Stimulated activated CD4-positive, alpha-beta T cell treated with anti-CD3 and anti-CD28 coated beads, Interleukin-4, amount 100 ng/mL, for 1 hour (primary cell): ENCODE data around the gene CDPF1.
"Not testable (repeated sequence)": the region's sequence is repeated elsewhere in the genome, so short reads cannot be mapped to it uniquely, and the experiment has no call there.

Experiments
- DNase-seq: peaks from one replicate; pipeline ENCODE4 v3.0.0-alpha.2; 2020

CDPF1 gene

DNA sequence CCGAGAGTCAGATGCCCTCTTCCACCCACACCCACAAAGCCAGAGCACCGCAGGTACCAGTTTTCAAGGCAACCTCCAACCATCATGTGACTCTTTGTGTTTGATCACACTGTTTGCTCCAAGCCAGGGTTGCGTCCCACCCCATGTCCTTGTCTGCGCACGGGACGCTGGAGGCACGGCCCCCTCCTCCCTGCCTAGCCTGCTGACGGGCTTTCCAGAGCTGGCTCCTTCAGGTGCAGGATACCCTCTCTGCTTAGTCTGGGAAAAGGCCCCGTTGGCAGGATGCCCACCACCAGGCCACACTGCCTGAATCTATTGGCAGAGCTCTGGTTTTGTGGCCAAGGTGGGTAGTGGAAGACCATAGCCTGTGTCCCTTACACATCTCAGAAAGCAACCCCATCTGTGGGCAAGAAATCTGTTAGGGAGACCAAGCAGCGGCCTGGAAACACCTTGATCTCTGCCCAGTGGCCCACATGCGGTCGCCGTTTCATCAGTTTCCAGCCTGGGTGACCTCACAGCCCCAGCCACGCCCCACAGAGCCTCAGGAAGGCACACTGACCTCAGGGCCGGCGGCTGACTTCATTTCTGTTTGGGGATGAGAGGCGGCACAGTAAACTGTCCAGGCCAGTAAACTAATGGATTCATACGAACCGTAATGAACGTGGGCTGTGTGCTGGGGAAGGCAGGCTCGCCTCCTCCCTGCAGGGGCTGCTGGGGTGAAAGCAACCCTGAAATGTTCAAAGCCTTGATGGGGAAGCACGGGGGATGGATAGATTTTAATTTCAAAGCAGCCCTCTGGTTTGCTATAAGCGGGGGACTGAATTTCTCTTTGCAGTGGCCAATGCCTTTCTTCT, 25.8 kb downstream of the CDPF1 start:
- no peak for DNase-seq

DNA sequence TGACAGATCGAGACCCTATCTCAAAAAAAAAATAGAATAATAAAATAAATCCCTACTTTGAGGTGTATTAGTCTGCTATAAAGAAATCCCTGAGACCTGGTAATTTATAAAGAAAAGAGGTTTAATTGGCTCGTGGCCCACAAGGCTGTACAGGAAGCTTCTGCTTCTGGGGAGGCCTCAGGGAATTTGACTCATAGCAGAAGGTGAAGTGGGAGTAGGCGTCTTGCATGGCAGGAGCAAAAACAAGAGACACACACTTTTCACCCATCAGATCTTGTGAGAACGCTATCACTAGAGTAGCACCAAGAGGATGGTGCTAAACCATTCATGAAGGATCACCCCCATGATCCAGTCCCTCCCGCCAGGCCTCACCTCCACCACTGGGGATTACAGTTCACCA, 29.2 kb downstream of the CDPF1 start:
- no peak for DNase-seq

DNA sequence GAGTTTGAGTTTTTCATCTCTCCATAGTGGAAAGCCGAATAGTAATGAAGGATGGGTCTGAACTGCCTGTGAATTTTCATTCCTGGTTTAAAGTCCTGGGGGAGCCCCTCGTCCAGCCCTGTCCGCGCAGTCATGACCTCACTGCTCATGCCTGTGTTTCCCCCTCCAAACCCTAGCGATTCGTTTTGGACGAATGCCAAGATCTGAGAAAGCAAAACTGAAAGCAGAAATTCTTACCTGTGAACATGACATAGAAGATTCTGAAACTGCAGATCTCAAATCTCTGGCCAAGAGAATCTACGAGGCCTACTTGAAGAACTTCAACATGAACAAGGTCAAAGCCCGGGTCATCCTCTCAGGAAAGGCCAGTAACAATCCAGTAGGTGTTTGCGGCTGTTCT, 30.5 kb downstream of the CDPF1 start:
- DNase-seq: no peak

DNA sequence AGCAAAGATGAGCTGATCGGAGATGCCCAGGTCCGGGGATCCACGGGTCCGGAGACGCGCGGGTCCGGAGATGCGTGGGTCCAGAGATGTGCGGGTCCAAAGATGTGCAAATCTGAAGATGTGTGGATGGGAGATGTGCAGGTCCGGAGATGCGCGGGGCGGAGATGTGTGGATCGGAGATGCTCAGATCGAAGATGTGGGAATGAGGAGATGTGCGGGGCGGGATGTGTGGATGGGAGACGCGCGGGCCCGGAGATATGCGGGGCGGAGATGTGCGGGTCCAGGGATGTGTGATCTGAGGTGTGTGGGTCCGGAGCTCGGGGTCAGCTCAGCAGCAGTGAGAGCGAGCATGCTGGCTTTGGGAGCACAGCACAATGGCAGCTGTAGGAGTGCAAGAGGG, 35.5 kb downstream of the CDPF1 start:
- DNase-seq: no peak

DNA sequence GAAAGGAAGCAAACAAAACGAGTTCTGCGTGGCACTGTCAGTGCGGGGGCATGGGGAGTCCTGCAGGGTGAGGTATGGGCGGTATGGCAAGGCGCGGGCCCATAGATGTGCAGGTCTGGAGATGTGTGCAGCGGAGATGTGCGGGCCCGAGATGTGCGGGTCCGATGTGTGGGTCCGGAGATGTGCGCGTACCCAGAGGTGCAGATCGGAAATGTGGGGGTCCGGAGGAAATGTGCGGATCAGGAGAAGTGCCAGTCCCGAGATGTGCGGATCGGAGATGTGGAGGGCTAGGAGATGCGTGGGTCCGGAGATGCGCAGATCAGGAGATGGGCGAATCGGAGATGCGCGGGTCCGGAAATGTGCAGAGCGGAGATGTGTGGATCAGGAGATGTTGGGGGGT, 35.9 kb downstream of the CDPF1 start:
- DNase-seq: no peak

DNA sequence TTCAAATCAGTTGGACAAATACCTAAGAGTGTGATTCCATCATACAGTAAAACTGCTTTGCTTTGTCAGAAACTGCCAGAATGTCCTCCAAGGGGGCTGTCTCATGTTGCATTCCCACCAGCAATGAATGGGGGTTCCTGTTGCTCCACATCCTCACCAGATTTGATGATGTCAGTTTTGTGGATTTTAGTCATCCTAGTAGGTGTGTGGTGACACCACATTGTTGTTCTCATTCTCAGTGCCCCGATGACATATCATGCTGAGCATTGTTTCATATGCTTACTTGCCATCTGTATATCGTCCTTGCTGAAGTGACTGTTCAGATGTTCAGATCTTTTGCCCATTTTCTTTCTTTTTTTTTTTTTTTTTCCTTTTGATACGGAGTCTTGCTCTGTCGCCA, 37.0 kb downstream of the CDPF1 start:
- DNase-seq: no peak

DNA sequence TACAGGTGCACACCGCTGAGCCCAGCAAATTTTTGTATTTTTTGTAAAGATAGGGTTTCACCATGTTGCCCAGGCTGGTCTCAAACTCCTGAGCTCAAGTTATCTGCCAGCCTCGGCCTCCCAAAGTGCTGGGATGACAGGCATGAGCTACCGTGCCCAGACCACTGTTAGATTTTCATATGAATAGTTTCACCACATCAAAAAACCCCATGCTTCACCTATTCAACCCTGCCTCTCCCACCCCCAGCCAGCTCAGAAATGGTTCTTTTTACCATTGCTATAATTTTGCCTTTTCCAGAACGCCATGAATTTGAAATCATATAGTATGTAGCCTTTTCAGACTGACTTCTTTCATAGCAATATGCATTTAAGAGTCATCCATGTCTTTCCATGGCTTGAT, 37.9 kb downstream of the CDPF1 start:
- no peak for DNase-seq

DNA sequence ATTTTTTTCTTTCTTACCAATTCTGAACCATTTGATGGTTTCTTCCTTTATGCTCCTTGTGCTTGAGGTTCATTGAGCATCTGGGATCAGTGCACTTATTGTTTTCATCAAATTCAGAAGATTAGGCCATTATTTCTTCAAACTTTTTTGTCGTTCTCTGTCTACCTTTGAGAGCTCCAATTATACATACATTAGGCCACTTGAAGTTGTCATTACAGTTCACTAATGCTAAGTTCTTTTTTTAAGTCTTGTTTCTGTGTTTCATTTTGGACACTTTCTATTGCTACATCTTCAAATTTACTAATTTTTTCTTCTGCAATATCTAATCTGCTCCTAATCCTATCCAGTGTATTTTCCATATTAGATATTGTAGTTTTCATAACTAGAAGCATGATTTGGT, 40.8 kb downstream of the CDPF1 start:
- no peak for DNase-seq

DNA sequence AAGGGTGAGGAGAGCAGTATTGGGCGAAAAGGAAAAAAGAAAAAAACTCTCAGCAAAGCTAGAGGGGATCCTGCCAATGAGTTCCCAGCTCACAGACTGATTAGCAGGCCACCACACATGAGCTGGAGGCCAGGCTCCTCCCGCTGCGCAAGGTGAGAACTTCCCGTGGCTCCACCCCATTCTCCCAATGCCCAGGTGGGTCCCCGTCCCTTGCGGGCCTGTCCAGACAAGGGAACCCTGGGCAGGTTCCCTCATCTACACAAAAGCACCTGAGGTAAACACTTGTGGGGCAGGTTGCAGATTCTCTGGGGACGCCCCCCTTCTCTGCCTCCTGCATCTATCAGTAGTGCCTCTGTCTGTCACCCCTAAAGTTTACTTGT, 46.5 kb downstream of the CDPF1 start:
- no peak for DNase-seq

DNA sequence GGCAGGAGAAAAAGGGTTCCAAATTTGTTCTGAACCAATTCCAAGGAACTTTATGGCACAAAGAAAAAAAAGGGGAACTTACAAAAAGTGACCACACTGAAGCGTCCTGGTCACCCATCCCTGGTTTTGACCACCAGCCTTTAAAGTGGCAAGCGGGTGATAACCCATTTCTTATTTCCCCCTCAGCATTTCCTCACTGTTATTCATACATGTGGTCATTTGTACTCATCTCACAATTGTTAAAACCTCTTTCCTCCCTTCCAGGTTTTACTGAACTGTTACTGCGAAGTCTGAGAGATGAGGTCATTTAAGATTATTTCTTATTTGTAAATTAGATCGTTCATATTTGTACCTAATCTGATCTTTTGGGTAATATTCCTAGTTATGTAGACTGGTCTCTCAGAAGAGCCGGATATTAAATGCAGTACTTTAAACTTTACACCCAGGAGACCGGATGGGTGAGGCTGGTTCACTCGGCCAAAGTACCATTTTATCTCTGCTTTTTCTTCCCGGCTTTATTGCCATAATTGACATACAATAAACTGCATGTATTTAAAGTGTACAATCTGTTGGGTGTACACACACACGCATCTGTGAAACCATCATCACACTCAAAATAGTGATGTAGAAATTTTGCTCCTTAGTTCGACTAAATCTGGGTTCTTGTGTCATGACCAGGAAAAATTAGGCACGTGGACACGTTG, 47.0 kb downstream of the CDPF1 start:
- DNase-seq: no peak

DNA sequence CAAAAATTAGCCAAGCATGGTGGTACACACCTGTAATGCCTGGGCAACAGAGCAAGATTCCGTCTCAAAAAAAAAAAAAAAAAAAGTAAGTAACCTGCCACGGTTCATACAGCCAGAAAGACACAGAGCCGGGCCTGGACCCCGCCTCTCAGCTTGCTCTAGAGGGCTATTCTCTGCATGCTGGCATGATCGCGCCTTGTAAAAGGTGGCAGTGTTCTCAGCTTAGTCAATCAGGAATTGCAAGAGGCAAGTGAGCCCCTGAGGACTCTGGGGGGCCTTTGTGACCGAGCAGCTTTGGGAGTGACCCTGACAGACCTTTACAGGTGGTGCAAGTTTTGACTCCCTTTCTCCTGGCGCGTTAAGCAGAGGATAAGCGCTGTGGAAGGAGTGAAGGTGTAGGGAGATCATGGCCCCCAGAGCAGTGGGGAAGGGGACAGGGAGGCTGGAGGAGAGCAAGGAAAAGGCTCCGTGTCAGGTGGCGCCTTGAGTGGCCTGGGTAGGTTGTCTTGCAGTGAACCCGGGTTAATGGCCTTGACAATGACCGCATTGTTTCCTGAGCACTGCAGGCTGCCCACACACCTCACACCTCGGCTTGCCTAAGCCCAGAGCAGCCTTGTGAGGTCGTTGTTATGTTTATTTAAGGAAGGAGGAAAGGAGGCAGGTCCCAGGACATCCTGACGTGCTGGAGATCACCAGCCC, 48.9 kb downstream of the CDPF1 start:
- no peak for DNase-seq

DNA sequence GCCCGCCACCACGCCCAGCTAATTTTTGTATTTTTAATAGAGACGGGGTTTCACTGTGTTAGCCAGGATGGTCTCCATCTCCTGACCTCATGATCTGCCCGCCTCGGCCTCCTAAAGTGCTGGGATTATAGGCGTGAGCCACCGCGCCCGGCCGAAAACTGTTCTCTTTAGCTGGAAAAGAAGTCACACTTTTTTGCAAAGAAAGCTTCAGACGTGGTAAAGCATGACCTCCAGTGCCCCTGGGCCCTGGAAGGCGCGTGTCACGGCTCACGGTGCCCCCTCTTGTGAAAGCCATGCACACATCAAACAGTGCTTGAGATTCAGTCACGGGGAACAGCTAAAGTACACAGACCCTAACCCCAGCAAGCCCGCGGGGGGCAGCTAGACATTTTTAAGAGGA, 51.3 kb downstream of the CDPF1 start:
- not testable (repeated sequence) for DNase-seq

DNA sequence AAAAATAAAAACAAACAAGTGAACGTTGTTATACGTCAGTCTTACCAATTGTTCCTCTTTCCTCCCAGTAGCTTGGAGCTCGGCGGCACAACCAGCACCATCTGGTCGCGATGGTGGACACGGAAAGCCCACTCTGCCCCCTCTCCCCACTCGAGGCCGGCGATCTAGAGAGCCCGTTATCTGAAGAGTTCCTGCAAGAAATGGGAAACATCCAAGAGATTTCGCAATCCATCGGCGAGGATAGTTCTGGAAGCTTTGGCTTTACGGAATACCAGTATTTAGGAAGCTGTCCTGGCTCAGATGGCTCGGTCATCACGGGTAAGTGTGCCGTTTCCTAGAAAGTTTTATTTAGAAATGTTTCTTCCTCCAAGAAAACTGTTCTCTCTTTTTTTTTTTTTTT, 51.8 kb downstream of the CDPF1 start:
- DNase-seq: no peak

DNA sequence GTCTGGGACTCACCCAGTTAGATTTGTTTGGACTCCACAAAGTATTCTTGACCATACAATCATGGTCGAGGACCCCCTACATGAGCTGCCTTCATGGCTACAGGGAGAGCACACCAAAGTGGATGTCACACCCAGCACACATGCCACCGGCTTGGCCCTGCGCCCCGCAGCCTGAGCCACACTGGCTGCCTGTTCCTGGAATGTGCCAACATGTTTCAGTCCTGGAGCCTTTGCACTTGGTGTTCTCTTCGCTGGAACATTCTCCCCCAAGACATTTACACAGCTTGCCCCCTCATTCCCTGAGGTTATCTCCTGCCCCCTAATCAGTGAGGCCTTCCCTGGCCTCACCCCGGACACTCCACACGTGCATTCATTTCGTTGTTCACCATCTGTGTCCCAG, 53.8 kb downstream of the CDPF1 start:
- DNase-seq: no peak

DNA sequence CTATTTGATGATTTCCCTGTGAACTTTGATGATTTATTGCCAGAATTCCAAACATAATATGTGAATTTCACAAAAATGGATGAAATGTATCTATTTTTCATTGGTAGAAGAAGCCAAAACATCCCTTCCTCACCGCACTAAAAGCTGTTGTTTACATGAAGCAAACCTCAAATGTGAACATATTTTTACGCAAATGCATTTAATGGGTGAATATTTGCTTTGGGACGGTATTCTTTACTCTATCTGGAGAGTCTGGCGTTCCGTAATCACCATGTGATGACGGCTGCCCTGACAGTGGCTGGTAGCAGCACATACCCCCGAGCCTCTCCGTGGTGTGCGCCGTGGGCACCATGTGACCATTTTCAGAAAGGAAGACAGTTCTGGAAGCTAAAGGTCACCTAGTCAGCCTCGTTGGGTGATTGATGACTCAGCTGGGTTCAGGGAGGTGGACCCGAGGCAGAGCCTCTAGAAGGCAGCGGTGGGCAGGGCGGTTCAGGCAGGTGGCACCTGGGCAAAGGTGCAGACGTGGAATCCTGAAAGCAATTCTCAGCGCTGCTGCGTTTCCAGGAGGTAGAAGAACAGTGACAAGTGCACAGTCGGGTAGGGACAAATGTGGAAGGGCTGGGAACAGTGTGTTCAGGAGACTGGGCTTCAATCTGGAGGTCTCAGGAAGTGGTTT, 54.5 kb downstream of the CDPF1 start:
- DNase-seq: no peak
